BJ (cell line): Measurements from ENCODE around the gene RGS6. TPM values are rescaled to one million over a fixed set of nuclear protein-coding genes. Genes with fewer than 3 reads are reported as not detected.

Source experiments
- CTCF ChIA-PET: fragments of 350-600 bp; formaldehyde crosslinking; extraction: SDS; loops from one replicate; lab custom pipeline; 2021; ENCODE audit warnings: antibody characterized with exemption, inconsistent platforms; lab: Yijun Ruan, JAX
- POLR2A ChIA-PET: fragments of 300-600 bp; sonication (Branson Sonifier 250); formaldehyde crosslinking; extraction: SDS; loops from one replicate; lab custom pipeline; 2021; ENCODE audit warnings: antibody characterized with exemption; lab: Charles Lee
- DNase-seq: peaks from one replicate; pipeline ENCODE4 v3.0.0-alpha.2; 2011; ENCODE audit warnings: low read depth
- H3K27me3 ChIP-seq: 2 replicates; pipeline ENCODE4 v1.6.0; 2011; ENCODE audit warnings: low read length; ENCODE audit not compliant: control insufficient read depth, insufficient read depth
- H3K36me3 ChIP-seq: 2 replicates; pipeline ENCODE4 v1.5.1; 2011; ENCODE audit warnings: low read length; ENCODE audit not compliant: control insufficient read depth, insufficient read depth
- H3K4me3 ChIP-seq: 2 replicates; pipeline ENCODE4 v1.5.1; 2011; ENCODE audit warnings: low read depth, mild to moderate bottlenecking, control low read depth, low read length
- polyA plus RNA-seq: library from polyadenylated mRNA; depleted of rRNA; stranded (reverse); fragments of >200 nt; gene quantifications from 2 replicates; pipeline ENCODE4 v1.2.3, GENCODE V29; 2011
- TF ChIP-seq, protein P1 (sequence below): IDR thresholded peaks from 2 replicates; pipeline ENCODE4 v1.5.1; 2011; ENCODE audit warnings: low read depth, mild to moderate bottlenecking, control low read depth, inconsistent platforms, low read length, moderate library complexity; ENCODE audit not compliant: insufficient read depth

Gene RGS6
- polyA plus RNA-seq, 1 experiment: not detected

DNA sequence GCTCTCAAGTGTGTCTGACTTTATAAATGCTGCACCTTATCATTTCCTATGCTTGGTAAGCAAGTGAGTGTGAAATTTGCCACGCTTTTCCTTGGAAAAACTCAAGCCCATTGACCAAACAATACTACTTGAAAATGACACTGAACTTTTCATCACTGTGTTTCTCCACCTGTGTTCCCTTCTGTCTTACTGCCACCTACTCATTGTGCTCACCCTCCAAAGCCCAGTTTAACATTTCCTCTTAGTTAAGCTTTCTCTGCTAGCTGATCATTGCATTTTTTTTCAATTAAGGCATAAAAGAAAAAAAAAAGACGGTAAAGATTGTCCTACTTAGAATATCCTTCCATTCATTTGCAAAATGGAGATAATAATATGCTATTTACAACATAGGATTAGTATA is 516.0 kb downstream of the RGS6 start:
- Histone ChIP-seq H3K27me3 (0 out of 2 replicates have a peak, but pooled peaks cover 2% of the 10 kb centered on the region), H3K36me3 (no peaks in the 10 kb centered on the region), H3K4me3 (no peak overlapping the region)
- ChIA-PET CTCF (no interaction called here), POLR2A (no interaction called here)
- TF ChIP-seq, protein P1, sequence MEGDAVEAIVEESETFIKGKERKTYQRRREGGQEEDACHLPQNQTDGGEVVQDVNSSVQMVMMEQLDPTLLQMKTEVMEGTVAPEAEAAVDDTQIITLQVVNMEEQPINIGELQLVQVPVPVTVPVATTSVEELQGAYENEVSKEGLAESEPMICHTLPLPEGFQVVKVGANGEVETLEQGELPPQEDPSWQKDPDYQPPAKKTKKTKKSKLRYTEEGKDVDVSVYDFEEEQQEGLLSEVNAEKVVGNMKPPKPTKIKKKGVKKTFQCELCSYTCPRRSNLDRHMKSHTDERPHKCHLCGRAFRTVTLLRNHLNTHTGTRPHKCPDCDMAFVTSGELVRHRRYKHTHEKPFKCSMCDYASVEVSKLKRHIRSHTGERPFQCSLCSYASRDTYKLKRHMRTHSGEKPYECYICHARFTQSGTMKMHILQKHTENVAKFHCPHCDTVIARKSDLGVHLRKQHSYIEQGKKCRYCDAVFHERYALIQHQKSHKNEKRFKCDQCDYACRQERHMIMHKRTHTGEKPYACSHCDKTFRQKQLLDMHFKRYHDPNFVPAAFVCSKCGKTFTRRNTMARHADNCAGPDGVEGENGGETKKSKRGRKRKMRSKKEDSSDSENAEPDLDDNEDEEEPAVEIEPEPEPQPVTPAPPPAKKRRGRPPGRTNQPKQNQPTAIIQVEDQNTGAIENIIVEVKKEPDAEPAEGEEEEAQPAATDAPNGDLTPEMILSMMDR: no peak
- DNase-seq: no peak

DNA sequence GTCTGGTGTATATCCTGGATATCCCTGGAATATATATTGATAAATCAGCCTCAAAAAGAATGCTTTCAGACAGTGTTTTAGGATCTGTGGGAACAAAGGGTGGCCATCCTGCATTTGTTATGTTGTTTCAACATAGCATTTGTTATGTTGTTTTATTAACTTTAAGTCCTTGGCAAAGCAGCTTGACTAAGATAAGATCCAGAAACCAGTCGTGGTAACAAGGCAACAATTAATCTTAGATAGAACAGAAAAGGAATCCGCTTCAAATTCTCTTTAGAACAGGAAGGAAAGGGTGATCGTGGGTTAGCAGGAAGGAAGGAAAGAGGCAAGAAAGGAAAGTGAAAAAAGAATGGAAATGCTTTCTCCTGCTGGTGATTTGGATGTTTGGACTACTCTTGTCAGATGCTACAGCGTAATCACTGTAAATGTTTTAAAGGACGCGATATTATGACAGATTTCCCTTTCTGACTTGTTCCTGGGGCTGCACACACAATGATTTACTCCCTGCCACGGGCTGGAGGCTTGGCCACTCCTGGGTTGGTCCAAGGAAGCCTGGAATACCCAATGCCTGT is 518.3 kb downstream of the RGS6 start:
- ChIA-PET CTCF (no interaction called here), POLR2A (no interaction called here)
- Histone ChIP-seq H3K36me3 (no peaks in the 10 kb centered on the region), H3K27me3 (0 out of 2 replicates have a peak, but pooled peaks cover 3% of the 10 kb centered on the region), H3K4me3 (no peak overlapping the region)
- TF ChIP-seq, protein P1: no peak
- DNase-seq: no peak

DNA sequence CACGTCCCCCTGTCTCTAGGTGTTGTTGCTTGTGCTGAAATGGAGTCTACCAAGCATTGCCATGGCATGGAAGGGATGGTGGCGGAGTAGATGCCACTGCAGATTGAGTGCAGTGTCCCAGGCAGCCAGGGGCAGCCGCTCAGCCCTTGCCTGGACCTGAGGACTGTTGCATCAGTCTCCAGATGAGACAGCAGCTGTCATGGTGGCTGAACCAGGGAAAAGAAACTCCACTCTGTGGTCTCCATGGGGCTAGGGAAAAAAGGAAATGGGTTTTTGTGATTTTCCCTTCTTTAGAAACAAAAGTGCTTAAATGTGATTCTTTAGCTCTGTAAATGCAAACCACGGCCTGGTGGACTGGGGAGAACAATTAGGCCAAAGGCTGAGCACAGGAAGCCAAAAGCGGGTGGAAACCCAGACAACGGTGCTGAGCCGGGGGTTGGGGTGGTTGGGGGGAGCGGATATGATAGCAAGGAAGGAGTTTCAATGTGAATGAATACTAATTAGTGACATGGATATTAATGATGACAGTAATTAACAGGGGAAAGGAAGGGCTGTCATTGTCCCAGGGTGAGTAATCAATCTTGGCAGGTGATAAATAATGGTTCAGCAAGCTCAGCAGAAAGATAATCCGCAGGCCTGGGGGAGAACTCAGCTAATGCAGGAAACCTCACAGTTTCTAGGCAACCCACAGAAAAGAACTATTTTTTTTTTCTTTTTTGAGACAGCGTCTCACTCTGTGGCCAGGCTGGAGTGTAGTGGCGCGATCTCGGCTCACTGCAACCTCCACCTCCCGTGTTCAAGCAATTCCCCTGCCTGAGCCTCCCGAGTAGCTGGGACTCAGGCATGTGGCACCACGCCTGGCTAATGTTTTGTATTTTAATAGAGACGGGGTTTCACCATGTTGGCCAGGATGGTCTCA is 519.1 kb downstream of the RGS6 start:
- no peak for DNase-seq
- Histone ChIP-seq H3K4me3 (no peak overlapping the region), H3K27me3 (0 out of 2 replicates have a peak, but pooled peaks cover 3% of the 10 kb centered on the region), H3K36me3 (no peaks in the 10 kb centered on the region)
- TF ChIP-seq, protein P1: no peak
- ChIA-PET CTCF (no interaction called here), POLR2A (no interaction called here)

DNA sequence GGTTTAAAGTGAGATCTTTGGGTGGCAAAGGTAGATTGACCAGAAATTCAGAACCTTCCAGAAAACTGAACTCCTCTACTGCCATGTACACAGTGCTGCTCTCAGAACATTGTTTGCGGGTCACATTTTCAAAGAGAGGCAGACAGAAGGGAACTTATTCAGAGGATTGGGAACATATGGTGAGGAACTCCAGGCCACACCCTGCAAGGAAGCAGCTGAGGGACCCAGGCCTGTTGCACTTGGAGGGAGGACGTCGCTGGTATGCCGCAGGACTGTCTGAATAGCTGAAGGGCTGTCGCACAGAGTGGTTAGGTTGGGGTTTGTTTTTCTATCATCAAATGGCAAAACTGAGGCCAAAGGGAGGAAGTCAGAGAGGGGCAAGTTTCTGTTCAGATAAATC is 520.5 kb downstream of the RGS6 start:
- no peak for DNase-seq
- TF ChIP-seq, protein P1: no peak
- CTCF ChIA-PET: no interaction called here

DNA sequence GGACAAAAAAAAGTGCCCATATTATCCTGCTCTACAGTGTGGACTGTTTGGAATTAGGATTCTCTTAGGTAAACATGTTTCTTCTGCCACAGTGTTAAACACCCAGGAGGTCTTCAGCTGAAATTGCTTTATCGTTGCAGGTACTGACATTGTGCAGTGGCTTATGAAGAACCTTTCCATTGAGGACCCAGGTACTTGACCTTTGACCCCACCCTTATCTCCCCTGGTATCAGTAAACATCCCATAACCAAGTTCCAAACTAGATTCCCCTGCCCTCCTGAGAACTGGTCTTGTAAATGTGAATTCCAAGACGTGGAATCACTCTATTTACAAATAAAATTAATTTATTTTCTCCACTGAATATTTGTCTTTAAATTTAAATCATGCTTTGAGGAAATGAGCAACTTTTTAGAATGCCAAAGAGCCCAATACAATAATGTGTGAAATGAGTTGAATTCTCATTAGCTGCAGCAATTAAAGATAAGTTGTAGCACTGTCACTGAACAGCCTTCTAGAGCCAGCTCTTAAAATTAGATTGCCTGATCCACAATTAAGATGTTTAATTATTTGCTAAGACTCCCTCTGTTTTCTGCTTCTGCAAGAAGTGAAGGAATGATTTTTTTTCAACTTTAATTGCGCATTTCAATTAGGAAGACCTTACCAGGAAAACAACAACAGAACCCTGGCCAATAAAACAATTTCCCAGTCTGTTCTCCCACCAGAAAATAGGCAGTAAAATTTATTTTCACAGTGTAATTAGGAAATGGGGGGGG is 522.3 kb downstream of the RGS6 start:
- TF ChIP-seq, protein P1: no peak
- Histone ChIP-seq H3K36me3 (no peaks in the 10 kb centered on the region), H3K27me3 (0 out of 2 replicates have a peak, but pooled peaks cover 3% of the 10 kb centered on the region), H3K4me3 (no peak overlapping the region)
- CTCF ChIA-PET: interaction anchor here (0.7 to 1.1 kb wide), 2 partner anchors 9 to 16 kb away, joined by 4 read pairs; no protein-coding TSS in a partner anchor
- POLR2A ChIA-PET: no interaction called here
- no peak for DNase-seq

More for the DNA sequence above, 520.5 kb downstream of the RGS6 start:
- H3K27me3 ChIP-seq: 0 out of 2 replicates have a peak, but pooled peaks cover 3% of the 10 kb centered on the region
- POLR2A ChIA-PET: no interaction called here
- no peaks in the 10 kb centered on the region for H3K36me3 ChIP-seq
- H3K4me3 ChIP-seq: no peak overlapping the region
